SK-N-SH (cell line): Measurements from ENCODE around the gene TRAK1. TPM values are rescaled to one million over a fixed set of nuclear protein-coding genes. Genes with fewer than 3 reads are reported as not detected.

ENCODE experiments used
- CTCF ChIA-PET: fragments of 300-600, 350-600 bp; formaldehyde crosslinking; extraction: SDS; loops from one replicate; lab custom pipeline; 2021; lab: Yijun Ruan, JAX
- POLR2A ChIA-PET: fragments of 350-600 bp; sonication (Branson Sonifier 250); formaldehyde crosslinking; extraction: SDS; loops from one replicate; lab custom pipeline; 2020; ENCODE audit warnings: antibody characterized with exemption, inconsistent platforms; lab: Yijun Ruan, JAX
- DNase-seq: peaks from one replicate; pipeline ENCODE4 v3.0.0; 2012
- H2AFZ ChIP-seq: fragments of 200-600 bp; sonication (generic); 2 replicates; pipeline ENCODE4 v1.8.1; 2016; ENCODE audit warnings: antibody characterized with exemption, mild to moderate bottlenecking, low read depth
- H3F3A ChIP-seq: fragments of 200-600 bp; sonication (generic); replicated peaks from 2 replicates; pipeline ENCODE3; 2016; ENCODE audit warnings: antibody characterized with exemption, mild to moderate bottlenecking; ENCODE audit not compliant: insufficient read depth
- H3K27ac ChIP-seq, 2 experiments: fragments of 200-500 bp in 1 of 2; fragments of 200-600 bp in 1 of 2; sonication (Bioruptor generic) in 1 of 2; sonication (generic), shearing (Covaris generic) in 1 of 2; 2 replicates each; pipeline versions ENCODE4 v1.5.1 to v1.6.1; 2014 to 2016; ENCODE audit warnings: low read depth in 2 of 2, inconsistent platforms in 1 of 2, low read length in 1 of 2, mild to moderate bottlenecking in 1 of 2, mixed read lengths in 1 of 2
- H3K27me3 ChIP-seq: fragments of 200-600 bp; sonication (generic), shearing (Covaris generic); 2 replicates; pipeline ENCODE4 v1.6.1; 2016; ENCODE audit warnings: mixed run types; ENCODE audit not compliant: insufficient read depth
- H3K36me3 ChIP-seq, 2 experiments: fragments of 200-500 bp in 1 of 2; fragments of 200-600 bp in 1 of 2; sonication (Bioruptor generic) in 1 of 2; sonication (generic) in 1 of 2; replicated peaks in 1 of 2; 2 replicates each; pipeline versions ENCODE3 to v1.5.1; 2014 to 2016; ENCODE audit warnings: low read length in 1 of 2, mild to moderate bottlenecking in 1 of 2; ENCODE audit not compliant: insufficient read depth in 2 of 2, control insufficient read depth in 1 of 2
- H3K4me1 ChIP-seq, 2 experiments: fragments of 200-500 bp in 1 of 2; fragments of 200-600 bp in 1 of 2; sonication (Bioruptor generic) in 1 of 2; sonication (generic), shearing (Covaris generic) in 1 of 2; 2 replicates each; pipeline versions ENCODE4 v1.5.1 to v1.6.1; 2014 to 2016; ENCODE audit warnings: low read depth in 1 of 2, low read length in 1 of 2, mixed run types in 1 of 2; ENCODE audit not compliant: insufficient read depth in 2 of 2, control insufficient read depth in 1 of 2
- H3K4me2 ChIP-seq: fragments of 200-600 bp; sonication (generic), shearing (Covaris generic); 2 replicates; pipeline ENCODE4 v1.6.1; 2017; ENCODE audit warnings: mixed run types
- H3K4me3 ChIP-seq, 2 experiments: fragments of 200-500 bp in 1 of 2; fragments of 200-600 bp in 1 of 2; sonication (Bioruptor generic) in 1 of 2; sonication (generic), shearing (Covaris generic) in 1 of 2; 2 replicates each; pipeline versions ENCODE4 v1.5.1 to v1.8.1; 2014 to 2016; ENCODE audit warnings: low read depth in 2 of 2, inconsistent platforms in 1 of 2, low read length in 1 of 2, mild to moderate bottlenecking in 1 of 2, mixed read lengths in 1 of 2, moderate library complexity in 1 of 2
- H3K79me2 ChIP-seq: fragments of 200-600 bp; sonication (generic); 2 replicates; pipeline ENCODE4 v1.8.1; 2017; ENCODE audit warnings: mild to moderate bottlenecking; ENCODE audit not compliant: insufficient read depth
- H3K9ac ChIP-seq: fragments of 200-600 bp; sonication (generic); 2 replicates; pipeline ENCODE4 v1.6.1; 2017; ENCODE audit warnings: mixed run types
- H3K9me2 ChIP-seq: fragments of 200-600 bp; sonication (generic); 2 replicates; pipeline ENCODE4 v1.6.1; 2017; ENCODE audit warnings: mixed run types
- H3K9me3 ChIP-seq: fragments of 200-600 bp; sonication (generic); 2 replicates; pipeline ENCODE4 v1.6.1; 2017; ENCODE audit warnings: mixed run types, mild to moderate bottlenecking, moderate library complexity
- H4K20me1 ChIP-seq: fragments of 200-600 bp; sonication (generic); 2 replicates; pipeline ENCODE4 v1.6.1; 2017; ENCODE audit warnings: mild to moderate bottlenecking, mixed run types; ENCODE audit not compliant: insufficient read depth
- CHD2 ChIP-seq: fragments of 150-350 bp; IDR thresholded peaks from 2 replicates; pipeline ENCODE4 v1.6.1; 2018; ENCODE audit warnings: low read length; ENCODE audit not compliant: partially characterized antibody
- ELF1 ChIP-seq: IDR thresholded peaks from 2 replicates; pipeline ENCODE4 v1.4.0; 2012
- EP300 ChIP-seq, 2 experiments: IDR thresholded peaks; 2 replicates each; pipeline versions ENCODE4 v1.4.0 to v1.6.1; 2012; ENCODE audit warnings: borderline replicate concordance in 1 of 2, low read depth in 1 of 2, low read length in 1 of 2
- FOXJ3 ChIP-seq: sonication (generic); formaldehyde crosslinking; IDR thresholded peaks from 2 replicates; pipeline ENCODE4 v1.5.1; 2020; ENCODE audit warnings: mild to moderate bottlenecking, missing genetic modification reagents
- MXI1 ChIP-seq: IDR thresholded peaks from 2 replicates; pipeline ENCODE4 v1.6.1; 2012; ENCODE audit warnings: mild to moderate bottlenecking, low read depth, low read length, improper control_type of control experiment
- NRF1 ChIP-seq: IDR thresholded peaks from 2 replicates; pipeline ENCODE4 v1.6.1; 2012; ENCODE audit warnings: low read depth, mild to moderate bottlenecking, low read length
- RFX5 ChIP-seq: IDR thresholded peaks from 2 replicates; pipeline ENCODE4 v1.6.1; 2012; ENCODE audit warnings: mild to moderate bottlenecking, improper control_type of control experiment, low read length
- SMC3 ChIP-seq: IDR thresholded peaks from 2 replicates; pipeline ENCODE4 v1.6.1; 2012; ENCODE audit warnings: low read depth, low read length, improper control_type of control experiment
- TAF1 ChIP-seq: IDR thresholded peaks from 2 replicates; pipeline ENCODE4 v1.6.1; 2012; ENCODE audit warnings: low read depth, mild to moderate bottlenecking, low read length, moderate library complexity, borderline replicate concordance
- TEAD4 ChIP-seq: IDR thresholded peaks from 2 replicates; pipeline ENCODE4 v1.4.0; 2012; ENCODE audit warnings: mild to moderate bottlenecking, borderline replicate concordance; ENCODE audit not compliant: insufficient read depth
- YY1 ChIP-seq: IDR thresholded peaks from 2 replicates; pipeline ENCODE4 v1.4.0; 2012; ENCODE audit warnings: low read depth, mild to moderate bottlenecking
- WGBS: methylation state at CpG from one replicate; pipeline ENCODE4 v1.1.6; 2017; ENCODE audit warnings: low lambda C conversion rate; 5-methylcytosine and 5-hydroxymethylcytosine counted together
- polyA plus RNA-seq, 3 experiments: library from polyadenylated mRNA; depleted of rRNA; stranded (reverse); fragments of >200 nt; gene quantifications; 2 replicates each; pipeline ENCODE4 v1.2.3, GENCODE V29; 2012
- TF ChIP-seq, protein P1 (sequence below): IDR thresholded peaks from 2 replicates; pipeline ENCODE4 v1.4.0; 2012; ENCODE audit warnings: low read depth
- TF ChIP-seq, protein P2 (sequence below): IDR thresholded peaks from 2 replicates; pipeline ENCODE4 v1.6.1; 2012; ENCODE audit warnings: mild to moderate bottlenecking, low read depth, low read length, moderate library complexity
- TF ChIP-seq, protein P3 (sequence below): IDR thresholded peaks from 2 replicates; pipeline ENCODE4 v1.4.0; 2012; ENCODE audit warnings: low read depth, borderline replicate concordance
- TF ChIP-seq, protein P4 (sequence below): fragments of 200-600 bp; sonication (generic); IDR thresholded peaks from 2 replicates; pipeline ENCODE4 v1.6.1; 2017; ENCODE audit warnings: antibody characterized with exemption, mild to moderate bottlenecking, moderate library complexity

The TRAK1 gene
- polyA plus RNA-seq, 1 of the 3 experiments (the other 2 are of a cell fraction) = 12.5 TPM

DNA sequence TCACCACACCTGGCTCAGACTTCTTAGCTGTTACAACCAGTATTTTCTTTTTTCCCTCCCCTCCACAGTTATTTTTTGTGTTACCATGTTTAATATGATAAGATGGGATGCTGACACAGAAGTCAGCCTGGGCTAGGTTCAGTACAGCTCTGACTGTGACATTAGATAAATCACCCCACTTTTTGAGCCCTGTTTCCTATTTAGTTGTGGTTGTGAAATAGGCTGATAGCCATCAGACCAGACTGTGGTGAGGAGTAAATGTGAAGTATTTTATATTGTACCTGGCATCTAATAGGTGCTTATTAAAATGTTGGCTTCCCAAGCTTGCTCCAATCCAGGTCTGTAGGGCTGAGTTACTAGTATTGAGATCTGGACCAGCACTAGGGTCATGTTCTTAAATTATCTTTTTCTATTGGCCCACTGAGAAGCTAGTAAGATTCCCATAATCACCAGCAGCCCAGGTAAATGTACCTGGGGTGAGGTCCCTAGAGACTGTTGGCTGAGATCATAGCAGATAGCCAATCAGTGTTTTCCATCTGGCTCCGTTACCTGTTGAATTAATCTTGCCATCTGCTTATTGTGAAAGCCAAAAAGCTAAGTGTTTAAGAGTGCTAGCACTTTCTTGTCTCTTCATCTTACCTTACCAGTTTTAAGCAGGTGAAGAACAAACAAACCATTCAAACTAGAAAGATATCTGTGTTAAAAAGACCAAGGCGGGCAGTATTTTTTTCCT, 113.9 kb downstream of the TRAK1 start:
- no peak overlapping the region for H3K4me2 ChIP-seq
- no peaks in the 10 kb centered on the region for H3K27me3 ChIP-seq

More for the DNA sequence above, 113.9 kb downstream of the TRAK1 start:
- Histone ChIP-seq H3K4me3 (no peak overlapping the region), H4K20me1 (no peaks in the 10 kb centered on the region), H3K9ac (no peak overlapping the region), H3K27ac (no peak overlapping the region; a peak in 1 of 4 replicates), H3F3A (no peaks in the 10 kb centered on the region), H3K79me2 (no peaks in the 10 kb centered on the region), H3K4me1 (peaks cover 0 to 6% of the 10 kb centered on the region in 2 experiments; a peak in 1 of 4 replicates), H2AFZ (no peak overlapping the region), H3K36me3 (peaks cover 14 to 41% of the 10 kb centered on the region in 2 experiments), H3K9me2 (no peaks in the 10 kb centered on the region), H3K9me3 (no peaks in the 10 kb centered on the region)
- DNase-seq = no peak
- 95% methylated on average over 2 of the region's 2 CpGs for WGBS
- CTCF ChIA-PET = interaction anchor here (0.7 to 3.1 kb wide), 6 partner anchors 14 to 238 kb away, joined by 3 to 23 read pairs (median 4); no protein-coding TSS in a partner anchor
- POLR2A ChIA-PET = no interaction called here
- TF ChIP-seq, protein P1, sequence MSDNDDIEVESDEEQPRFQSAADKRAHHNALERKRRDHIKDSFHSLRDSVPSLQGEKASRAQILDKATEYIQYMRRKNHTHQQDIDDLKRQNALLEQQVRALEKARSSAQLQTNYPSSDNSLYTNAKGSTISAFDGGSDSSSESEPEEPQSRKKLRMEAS = no peak
- TF ChIP-seq, protein P2, sequence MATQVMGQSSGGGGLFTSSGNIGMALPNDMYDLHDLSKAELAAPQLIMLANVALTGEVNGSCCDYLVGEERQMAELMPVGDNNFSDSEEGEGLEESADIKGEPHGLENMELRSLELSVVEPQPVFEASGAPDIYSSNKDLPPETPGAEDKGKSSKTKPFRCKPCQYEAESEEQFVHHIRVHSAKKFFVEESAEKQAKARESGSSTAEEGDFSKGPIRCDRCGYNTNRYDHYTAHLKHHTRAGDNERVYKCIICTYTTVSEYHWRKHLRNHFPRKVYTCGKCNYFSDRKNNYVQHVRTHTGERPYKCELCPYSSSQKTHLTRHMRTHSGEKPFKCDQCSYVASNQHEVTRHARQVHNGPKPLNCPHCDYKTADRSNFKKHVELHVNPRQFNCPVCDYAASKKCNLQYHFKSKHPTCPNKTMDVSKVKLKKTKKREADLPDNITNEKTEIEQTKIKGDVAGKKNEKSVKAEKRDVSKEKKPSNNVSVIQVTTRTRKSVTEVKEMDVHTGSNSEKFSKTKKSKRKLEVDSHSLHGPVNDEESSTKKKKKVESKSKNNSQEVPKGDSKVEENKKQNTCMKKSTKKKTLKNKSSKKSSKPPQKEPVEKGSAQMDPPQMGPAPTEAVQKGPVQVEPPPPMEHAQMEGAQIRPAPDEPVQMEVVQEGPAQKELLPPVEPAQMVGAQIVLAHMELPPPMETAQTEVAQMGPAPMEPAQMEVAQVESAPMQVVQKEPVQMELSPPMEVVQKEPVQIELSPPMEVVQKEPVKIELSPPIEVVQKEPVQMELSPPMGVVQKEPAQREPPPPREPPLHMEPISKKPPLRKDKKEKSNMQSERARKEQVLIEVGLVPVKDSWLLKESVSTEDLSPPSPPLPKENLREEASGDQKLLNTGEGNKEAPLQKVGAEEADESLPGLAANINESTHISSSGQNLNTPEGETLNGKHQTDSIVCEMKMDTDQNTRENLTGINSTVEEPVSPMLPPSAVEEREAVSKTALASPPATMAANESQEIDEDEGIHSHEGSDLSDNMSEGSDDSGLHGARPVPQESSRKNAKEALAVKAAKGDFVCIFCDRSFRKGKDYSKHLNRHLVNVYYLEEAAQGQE = no peak
- TF ChIP-seq ELF1 = no peak
- no peak for TF ChIP-seq TEAD4
- TF ChIP-seq, protein P3, sequence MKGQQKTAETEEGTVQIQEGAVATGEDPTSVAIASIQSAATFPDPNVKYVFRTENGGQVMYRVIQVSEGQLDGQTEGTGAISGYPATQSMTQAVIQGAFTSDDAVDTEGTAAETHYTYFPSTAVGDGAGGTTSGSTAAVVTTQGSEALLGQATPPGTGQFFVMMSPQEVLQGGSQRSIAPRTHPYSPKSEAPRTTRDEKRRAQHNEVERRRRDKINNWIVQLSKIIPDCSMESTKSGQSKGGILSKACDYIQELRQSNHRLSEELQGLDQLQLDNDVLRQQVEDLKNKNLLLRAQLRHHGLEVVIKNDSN = no peak
- no peak for TF ChIP-seq MXI1
- TF ChIP-seq, protein P4, sequence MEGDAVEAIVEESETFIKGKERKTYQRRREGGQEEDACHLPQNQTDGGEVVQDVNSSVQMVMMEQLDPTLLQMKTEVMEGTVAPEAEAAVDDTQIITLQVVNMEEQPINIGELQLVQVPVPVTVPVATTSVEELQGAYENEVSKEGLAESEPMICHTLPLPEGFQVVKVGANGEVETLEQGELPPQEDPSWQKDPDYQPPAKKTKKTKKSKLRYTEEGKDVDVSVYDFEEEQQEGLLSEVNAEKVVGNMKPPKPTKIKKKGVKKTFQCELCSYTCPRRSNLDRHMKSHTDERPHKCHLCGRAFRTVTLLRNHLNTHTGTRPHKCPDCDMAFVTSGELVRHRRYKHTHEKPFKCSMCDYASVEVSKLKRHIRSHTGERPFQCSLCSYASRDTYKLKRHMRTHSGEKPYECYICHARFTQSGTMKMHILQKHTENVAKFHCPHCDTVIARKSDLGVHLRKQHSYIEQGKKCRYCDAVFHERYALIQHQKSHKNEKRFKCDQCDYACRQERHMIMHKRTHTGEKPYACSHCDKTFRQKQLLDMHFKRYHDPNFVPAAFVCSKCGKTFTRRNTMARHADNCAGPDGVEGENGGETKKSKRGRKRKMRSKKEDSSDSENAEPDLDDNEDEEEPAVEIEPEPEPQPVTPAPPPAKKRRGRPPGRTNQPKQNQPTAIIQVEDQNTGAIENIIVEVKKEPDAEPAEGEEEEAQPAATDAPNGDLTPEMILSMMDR = no peak
- no peak for TF ChIP-seq TAF1
- TF ChIP-seq NRF1 = no peak
- TF ChIP-seq CHD2 = no peak
- TF ChIP-seq RFX5 = no peak
- no peak for TF ChIP-seq SMC3
- no peak for TF ChIP-seq YY1
- no peak for TF ChIP-seq EP300 (IDR thresholded peaks at IDR 0.05; ENCODE audit: borderline replicate concordance in 1 of 2, low read depth in 1 of 2, low read length in 1 of 2)
- TF ChIP-seq FOXJ3 (CRISPR knock-in tag) = no peak
